ENCODE measurements around the gene SMPD1.

GRCh38 chr11:6410695-6411430 lies 20.6 kb downstream of the SMPD1 start:
- TF ChIP-seq SP1 (IDR thresholded peaks at IDR 0.05) (no peak), NFRKB (IDR thresholded peaks at IDR 0.05) (no peak), HDGF (IDR thresholded peaks at IDR 0.05; ENCODE audit: borderline replicate concordance) (no peak), ELF4 (IDR thresholded peaks at IDR 0.05) (no peak), L3MBTL2 (conservative IDR thresholded peaks at IDR 0.05) (no peak), TARDBP (IDR thresholded peaks at IDR 0.05) (no peak), FOXK2 (IDR thresholded peaks at IDR 0.05) (no peak), BHLHE40 (IDR thresholded peaks at IDR 0.05; ENCODE audit: borderline replicate concordance) (no peak)

Data from HEK293T (cell line).